ENCODE data around the gene MAPK14. TPM values are rescaled to one million over a fixed set of nuclear protein-coding genes. Genes with fewer than 3 reads are reported as not detected.

The MAPK14 gene
- total and polyA plus RNA-seq, 9 of the 15 experiments (the other 6 are each of a cell fraction or from before 2014, with no cell fraction given) = 8.8 to 62.7 (median 35.5) TPM

DNA sequence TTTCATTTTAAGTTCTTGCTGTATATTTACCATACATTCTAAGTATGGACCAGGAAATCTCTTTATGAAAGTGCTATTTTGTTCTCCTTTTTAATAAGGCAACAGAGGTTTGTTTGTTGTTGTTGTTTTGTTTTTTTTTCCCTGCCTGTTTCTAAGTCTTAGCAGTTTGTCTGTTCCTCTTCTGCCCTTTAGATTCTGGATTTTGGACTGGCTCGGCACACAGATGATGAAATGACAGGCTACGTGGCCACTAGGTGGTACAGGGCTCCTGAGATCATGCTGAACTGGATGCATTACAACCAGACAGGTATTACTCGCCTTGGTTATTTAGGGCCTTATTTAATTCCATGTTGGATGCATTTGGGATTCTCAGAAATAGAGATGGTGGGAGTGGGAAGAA, 48.0 kb downstream of the MAPK14 start (continued):
- TF ChIP-seq RAD21 (CRISPR knock-in tag; conservative IDR thresholded peaks at IDR 0.05 in 1 of 2, IDR thresholded peaks at IDR 0.05 in 1 of 2) = peak in 1 of 2 experiments; percentile 47; a peak in 2 of 4 replicates
- TF ChIP-seq, protein P1, sequence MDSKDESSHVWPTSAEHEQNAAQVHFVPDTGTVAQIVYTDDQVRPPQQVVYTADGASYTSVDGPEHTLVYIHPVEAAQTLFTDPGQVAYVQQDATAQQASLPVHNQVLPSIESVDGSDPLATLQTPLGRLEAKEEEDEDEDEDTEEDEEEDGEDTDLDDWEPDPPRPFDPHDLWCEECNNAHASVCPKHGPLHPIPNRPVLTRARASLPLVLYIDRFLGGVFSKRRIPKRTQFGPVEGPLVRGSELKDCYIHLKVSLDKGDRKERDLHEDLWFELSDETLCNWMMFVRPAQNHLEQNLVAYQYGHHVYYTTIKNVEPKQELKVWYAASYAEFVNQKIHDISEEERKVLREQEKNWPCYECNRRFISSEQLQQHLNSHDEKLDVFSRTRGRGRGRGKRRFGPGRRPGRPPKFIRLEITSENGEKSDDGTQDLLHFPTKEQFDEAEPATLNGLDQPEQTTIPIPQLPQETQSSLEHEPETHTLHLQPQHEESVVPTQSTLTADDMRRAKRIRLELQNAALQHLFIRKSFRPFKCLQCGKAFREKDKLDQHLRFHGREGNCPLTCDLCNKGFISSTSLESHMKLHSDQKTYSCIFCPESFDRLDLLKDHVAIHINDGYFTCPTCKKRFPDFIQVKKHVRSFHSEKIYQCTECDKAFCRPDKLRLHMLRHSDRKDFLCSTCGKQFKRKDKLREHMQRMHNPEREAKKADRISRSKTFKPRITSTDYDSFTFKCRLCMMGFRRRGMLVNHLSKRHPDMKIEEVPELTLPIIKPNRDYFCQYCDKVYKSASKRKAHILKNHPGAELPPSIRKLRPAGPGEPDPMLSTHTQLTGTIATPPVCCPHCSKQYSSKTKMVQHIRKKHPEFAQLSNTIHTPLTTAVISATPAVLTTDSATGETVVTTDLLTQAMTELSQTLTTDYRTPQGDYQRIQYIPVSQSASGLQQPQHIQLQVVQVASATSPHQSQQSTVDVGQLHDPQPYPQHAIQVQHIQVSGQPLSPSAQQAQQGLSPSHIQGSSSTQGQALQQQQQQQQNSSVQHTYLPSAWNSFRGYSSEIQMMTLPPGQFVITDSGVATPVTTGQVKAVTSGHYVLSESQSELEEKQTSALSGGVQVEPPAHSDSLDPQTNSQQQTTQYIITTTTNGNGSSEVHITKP (IDR thresholded peaks at IDR 0.05; ENCODE audit: partially characterized antibody) = peak; percentile 47
- 0 out of 2 replicates have a peak, but pooled peaks have one; percentile 12 for TF ChIP-seq SMC3 (conservative IDR thresholded peaks at IDR 0.05; ENCODE audit: insufficient read depth, low read depth, low read length)
- TF ChIP-seq HLTF (IDR thresholded peaks at IDR 0.05) = 0 out of 2 replicates have a peak, but pooled peaks have one; percentile 51
- TF ChIP-seq ARID2 (IDR thresholded peaks at IDR 0.05) = 0 out of 2 replicates have a peak, but pooled peaks have one; percentile 8
- TF ChIP-seq HDAC1 (IDR thresholded peaks at IDR 0.05) = 0 out of 4 replicates have a peak, but pooled peaks of 1 of the 2 experiments have one; percentile 31
- 0 out of 2 replicates have a peak, but pooled peaks have one; percentile 17 for TF ChIP-seq ATF7 (IDR thresholded peaks at IDR 0.05)
- TF ChIP-seq TCF7 (IDR thresholded peaks at IDR 0.05; ENCODE audit: borderline replicate concordance) = no peak
- TF ChIP-seq CEBPG (CRISPR knock-in tag; IDR thresholded peaks at IDR 0.05) = peak; percentile 72; the same call in 1 of the 2 replicates
- peak in 1 of 2 experiments; percentile 48; a peak in 1 of 4 replicates for TF ChIP-seq CEBPG (tag; conservative IDR thresholded peaks at IDR 0.05 in 1 of 2, IDR thresholded peaks at IDR 0.05 in 1 of 2)
- TF ChIP-seq L3MBTL2 (IDR thresholded peaks at IDR 0.05) = no peak
- TF ChIP-seq ZFX (CRISPR knock-in tag; IDR thresholded peaks at IDR 0.05) = 0 out of 2 replicates have a peak, but pooled peaks have one; percentile 10
